Ovary (tissue), 3 donors: ENCODE measurements around the gene BCL2A1.

ENCODE experiments used
- CTCF ChIP-seq, 3 donors: fragments of 450-650 bp in 2 of 3; fragments of 200-600 bp in 1 of 3; IDR thresholded peaks; one replicate each; pipeline versions ENCODE4 v1.5.1 to v1.8.0; 2016 to 2022; ENCODE audit warnings: antibody characterized with exemption in 3 of 3, mild to moderate bottlenecking in 1 of 3
- EP300 ChIP-seq: sonication (generic); formaldehyde crosslinking; IDR thresholded peaks from one replicate; pipeline ENCODE4 v1.6.1; 2017; ENCODE audit warnings: antibody characterized with exemption
- donor health status: DM: no; HTN: no; CAD: no.

DNA sequence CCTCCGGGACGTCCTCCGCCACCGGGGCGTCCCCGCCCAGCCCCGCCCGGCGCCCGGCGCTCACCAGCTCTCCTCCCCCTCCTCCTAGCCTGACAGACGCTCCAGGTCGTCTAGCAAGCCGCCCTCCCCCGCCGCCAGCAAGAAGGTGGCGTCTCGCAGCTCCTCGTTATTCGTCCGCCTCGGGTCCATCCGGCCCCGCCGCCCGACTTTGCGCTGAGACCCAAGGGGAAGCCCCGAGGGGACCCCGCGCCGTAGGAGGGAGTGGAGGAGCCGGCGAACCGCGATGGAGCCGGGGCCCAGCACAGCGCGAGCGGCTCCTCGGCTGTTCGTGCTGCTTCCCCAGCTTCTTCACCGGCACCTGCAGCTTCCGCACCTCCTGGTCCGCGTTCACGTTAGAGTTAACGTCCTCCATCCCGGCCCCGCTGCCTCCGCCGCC lies 47.9 kb downstream of the BCL2A1 start:
- TF ChIP-seq CTCF (IDR thresholded peaks at IDR 0.05) (no peak), EP300 (no peak)
